HL-60/S4 treated with retinoic acid at 250 ng/mL for 4 days and 3 days (cell line): ENCODE measurements around the gene EEIG1.

Experiments
- in situ Hi-C: fragments of 300-500 bp; cut with MboI; formaldehyde crosslinking; loops from 2 replicates; pipeline ENCODE4 v1.7.0; 2022; ENCODE audit warnings: low sequenced_read_pairs

Gene EEIG1

DNA sequence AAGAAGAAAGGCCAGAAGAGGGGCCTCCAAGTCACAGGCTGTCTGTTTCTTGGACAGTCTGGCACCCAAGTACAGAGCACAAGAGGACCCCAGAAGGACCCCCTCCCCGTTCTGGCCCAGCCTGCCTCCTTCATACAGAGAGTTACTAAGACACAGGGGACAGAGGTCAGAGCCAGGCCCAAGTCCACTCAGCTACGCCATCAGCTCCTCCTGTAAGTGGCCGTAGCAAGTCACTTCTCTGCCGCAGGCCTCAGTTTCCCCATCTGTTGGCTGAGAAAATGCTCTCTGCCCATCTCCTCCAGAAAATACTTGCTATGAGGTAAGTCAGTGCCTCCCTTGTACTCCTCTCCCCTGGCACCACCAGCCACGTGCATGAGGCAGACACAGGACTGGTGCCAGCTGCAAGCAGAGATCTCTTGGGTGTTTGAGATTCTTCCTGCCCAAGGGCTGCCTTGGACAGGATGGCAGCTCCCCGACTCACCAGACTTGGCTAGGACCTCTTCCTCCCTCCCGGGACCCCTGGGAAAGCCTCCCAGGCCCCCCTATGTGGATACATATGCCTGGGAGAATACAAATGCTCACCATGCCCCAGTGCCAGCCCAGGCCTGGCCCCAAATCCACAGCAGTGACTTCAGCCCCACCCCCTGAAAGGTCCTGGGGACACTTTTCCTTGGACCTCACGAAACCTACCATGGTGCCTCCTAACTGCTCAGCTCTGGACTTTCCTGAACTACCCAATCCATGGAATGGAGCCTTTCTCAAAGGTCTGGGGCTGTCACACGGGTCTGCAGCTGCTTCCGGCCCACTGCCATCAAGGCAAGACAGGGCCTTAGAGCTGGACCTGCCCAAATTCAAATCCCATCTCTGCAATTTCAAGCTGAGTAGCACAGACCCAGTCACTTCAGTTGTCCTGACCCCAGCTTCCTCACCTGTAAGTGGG is 5.1 kb downstream of the EEIG1 start:
- in situ Hi-C loops = no loop called here

DNA sequence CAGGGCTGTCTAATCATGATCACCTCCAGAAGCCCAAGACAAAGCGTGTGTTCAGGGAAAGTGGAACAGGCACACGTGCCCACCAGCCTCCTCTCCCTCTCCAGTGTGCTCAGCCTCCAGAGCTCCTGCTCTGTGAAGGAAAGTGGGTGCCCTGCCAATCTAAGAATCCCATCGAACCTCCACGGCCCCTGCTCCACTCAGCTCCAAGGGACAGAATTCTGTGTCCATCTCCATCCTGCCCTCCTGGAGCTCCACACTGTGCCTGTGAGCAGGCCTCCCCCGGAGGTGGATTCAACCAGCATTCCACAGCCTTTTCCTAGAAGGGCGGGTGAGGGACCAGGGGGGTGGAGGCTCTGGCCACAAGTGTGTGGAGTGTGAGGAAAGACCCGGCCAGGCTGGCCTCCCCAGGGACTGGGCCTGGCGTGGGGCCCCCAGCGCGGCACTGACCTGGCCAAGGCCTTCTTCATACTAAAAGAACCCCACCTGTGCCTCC is 6.0 kb downstream of the EEIG1 start:
- in situ Hi-C loops = no loop called here

DNA sequence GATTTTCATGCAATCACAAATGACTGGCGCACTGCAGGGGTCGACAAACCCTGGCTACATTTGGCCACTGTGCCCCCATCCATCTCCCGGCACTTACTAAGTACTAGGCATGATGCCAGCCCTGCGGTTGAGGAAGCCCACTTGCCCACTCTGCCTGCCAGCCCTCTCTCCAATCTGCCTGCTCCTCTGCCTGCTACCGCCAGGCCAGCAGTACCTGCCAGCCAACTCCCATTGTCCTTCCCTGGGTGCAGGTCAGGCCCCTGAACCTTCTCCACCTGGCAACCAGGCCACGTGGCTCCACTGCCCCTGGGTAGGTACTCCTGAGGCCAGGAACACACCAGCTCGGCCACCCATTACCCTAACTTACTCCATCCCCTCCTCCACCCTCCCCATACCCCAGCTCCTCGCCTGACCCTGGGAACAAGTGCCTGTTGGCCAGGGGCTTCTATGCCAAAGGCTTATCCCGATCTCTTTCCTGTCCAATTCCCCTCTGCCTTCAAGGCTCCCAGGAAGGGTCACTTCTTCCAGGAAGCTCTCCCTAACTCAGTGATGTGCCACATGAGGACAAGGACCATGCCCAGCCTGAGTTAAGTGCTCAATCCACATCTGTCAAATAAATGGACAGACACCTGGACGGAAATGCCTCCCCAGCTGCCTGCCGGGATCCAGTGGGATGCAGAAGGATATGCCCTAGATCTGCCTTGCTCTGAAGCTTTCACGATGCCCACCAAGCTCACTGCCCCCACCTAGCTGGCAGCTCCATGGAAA is 6.6 kb downstream of the EEIG1 start:
- in situ Hi-C loops = no loop called here

DNA sequence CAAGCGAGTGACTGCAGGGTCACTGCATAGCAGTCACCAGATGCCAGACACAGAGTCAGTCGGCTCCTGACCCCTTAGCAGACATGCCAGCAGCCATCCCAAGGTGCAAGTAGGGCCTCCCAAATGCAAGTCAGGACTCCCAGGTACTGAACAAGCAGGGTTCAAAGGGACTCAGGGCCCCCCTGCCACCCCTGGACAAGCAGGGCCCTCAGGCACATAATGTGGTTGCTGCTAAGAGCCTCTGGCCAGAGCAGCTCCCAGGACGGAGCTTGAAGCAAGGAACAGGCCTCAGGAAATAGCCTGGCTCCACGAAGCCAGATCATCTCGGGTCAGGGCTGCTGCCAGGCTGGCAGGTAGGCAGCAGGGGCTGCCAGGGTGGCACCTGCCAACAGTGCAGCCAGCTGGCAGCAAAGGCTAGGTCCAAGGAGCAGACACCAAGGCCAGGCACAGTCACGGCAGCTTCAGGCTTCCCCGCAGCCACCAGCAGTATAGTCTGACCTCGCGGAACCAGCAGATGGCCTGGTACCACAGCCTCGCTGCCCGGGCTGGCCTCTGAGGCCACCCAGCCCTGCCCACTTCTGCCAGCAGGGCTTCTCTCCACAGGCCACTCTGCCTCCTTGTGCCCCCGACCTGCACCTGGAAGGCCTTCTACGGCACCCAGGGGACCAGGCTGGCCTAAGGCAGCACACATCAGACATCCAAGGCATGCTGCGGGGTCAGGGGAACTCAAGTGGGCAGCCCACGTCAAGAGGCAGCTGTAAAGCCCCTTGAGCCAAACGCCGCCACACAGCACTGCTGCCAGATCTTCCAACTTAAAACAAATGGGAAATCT is 7.4 kb downstream of the EEIG1 start:
- in situ Hi-C loops = no loop called here

DNA sequence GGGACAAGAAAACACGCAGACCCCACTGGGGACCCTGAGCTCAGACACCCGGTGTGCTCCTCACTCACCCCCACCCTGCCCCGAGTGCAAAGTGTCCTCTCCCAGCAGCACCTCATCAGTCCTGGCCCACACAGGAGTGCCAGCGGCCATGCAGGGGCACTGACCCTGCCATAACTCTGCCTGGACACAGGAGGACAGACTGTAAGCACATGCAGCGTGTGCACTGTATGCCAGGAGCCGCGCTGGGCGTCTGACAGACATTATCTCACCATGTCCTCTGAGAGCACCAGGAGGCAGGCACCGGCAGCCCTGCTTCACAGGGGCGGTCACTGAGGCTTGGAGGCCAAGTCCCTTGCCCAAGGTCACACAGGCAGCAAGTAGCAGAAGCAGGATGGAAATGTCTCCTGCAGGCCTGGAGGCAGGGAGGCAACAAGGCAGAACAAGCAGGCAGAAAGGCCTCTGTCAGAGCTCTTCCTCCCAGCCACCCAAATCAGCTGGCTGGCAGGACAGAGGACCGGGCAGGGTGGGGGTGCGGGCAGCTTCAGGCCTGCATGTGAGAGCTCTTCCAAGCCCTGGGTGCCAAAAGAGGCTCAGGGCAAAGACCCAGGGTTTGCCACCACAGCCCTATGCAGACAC is 8.4 kb downstream of the EEIG1 start:
- in situ Hi-C loops = no loop called here

DNA sequence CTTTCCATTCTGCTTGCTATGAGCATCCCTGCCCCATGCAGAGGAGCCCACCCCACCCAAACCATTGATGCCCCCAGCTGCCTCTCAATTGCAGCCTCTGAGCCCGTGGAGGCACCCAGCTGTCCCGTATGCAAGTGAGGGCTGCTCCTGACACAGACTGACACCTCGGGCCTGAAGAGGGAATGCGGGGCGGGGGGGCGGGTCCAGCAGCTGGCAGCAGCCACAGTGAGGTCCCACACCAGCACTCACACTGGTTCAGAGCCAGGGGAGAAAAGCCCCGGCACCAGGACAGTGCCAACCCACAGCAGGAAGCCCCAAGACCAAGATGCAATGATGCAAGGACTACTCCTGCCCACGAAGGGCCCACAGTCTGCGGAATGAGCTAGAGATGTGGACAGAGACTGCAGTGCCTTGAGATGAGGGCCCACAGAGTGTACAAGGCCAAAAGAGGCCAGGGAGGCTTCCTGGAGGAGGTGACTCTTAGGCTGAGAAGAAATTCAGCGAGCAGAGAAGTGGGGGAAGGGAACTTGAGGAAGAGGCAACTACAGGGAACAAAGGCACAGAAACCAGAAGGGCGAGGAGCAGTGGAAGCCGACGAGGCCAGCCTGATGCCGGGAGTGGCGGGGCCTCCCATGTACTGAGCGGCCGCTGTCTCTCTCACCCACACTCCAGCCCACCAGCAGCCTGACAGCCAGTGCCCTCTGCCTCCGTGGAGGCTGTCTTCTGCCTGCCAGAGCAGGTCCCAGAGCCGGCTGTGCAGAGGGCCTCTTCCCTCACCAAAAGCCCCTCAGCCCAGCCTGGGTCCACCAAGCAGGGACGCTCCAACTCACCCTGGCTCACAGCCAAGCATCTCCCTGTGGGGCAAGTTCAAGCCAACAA is 9.2 kb downstream of the EEIG1 start:
- in situ Hi-C loops = no loop called here

DNA sequence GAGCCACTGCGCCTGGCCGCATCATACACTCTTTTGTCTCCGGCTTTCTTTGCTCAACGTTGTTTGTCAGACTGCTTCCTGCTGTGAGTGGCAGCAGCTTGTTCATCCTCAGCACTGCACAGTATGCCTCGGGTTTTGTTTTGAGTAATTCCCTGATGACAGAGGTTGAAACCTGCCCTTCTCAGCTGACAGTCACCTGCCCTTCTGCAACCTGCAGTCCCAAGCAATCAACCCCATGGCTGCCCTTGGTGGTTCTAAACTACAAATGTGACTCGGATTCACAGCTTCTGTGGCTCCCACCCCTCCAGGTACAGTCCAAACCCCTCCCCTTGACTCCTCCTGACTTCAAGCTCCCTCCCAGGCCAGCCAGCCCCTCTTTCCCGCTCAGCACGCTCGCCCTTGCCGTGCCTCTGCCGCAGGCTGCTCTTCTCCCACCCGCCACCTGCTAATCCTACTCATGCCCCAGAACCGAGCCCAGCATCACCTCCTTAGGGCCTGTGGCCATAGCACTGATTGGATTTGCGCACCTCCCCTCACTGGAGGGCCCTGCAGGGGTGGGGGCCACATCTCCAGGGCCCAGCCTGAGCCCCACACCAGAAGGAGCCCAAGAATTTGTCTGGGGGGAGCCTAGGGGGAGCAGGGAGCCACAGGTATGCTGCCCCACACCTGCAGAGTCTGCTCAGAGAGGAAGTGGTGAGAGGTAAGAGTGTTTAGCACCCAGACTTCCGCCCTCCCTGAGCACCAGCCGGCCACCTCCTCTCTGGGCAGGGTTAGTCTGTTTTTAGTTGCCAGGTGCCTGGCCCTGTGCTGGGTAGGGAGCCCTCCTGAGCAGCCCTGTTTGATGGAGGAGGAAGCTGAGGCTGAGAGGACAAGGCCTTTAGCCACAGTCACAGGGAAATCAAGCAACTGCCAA is 10.1 kb downstream of the EEIG1 start:
- in situ Hi-C loops = no loop called here

DNA sequence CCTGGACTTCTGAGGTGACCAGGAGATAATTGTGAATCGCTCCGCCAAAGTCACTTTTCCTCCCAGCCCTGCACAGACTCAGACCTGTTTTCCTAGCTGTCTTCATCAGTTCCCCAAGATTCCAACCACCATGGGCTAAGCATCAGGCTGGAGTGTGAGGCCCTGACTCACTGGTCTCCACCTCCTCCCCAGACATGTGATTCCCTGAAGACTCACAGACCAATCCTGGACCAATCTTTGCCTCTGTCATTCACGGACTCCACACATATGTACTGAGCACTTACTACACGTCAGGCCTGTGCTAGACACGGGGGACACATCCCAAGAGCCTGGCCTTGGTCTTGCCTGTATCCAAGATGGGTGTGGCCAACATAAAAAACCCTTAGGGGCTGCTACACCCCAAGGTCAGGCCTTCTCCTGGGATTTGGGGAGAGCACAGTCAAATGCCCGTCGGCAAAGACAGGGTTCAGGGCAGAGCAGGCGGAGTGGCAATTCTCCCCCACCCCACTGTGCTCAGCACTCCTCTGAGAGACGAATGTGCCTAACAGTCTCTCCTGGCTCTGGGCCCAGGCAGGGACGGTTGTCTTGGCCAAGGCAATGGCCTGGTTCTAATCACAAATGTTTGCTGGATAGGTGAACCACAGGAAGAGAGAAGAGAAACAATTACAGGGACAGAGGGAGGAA is 11.9 kb downstream of the EEIG1 start:
- in situ Hi-C loops = no loop called here

DNA sequence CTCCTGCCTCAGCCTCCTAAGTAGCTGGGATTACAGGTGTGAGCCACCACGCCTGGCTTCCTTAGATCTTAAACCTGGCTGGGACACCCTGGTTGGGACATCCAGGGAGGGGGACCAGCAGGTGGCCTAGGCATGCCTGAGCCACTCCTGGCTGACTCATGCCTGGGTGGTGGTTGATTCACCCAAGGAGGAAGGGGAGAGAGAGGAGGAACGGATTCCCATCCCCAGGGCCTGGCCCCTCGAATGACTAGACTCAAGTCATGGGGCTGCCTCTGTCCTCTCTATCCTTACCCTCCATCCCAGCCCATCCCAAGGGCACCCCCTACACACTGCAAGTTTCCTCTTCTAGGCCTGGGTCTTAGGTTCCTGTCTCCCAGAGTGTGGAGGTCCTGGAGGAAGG is 12.7 kb downstream of the EEIG1 start:
- in situ Hi-C loops = no loop called here

DNA sequence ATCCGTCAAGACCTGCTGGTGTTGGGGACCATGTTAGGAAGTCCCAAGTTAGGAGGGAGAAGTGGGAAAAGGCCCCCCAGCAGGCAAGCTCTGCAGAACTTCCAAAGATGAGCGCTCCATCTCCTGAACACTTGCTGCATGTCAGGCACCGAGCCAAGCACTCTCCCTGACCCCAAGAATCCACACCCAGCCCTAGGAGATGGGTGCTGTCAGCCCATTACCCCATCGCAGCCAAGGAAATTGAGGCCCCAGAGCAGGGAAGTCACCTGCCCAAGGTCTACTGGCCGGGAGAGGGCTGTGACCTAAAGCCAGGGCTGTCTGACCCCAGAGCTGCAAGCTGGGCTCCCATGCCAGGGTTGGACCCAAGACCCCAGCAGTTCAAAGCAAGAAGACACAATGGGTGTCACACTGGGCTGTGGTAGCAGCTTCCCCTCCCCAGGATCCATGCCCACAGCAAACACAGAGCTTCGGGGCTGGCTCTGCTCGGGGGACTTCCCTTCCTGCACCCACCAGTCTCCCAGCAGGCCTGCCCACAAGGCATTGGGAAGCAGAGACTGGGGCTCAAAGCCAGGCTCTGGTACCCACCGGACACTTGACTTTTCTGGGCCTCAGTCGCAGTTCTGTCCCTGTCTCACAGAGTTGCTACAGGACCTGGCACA is 13.5 kb downstream of the EEIG1 start:
- in situ Hi-C loops = no loop called here

DNA sequence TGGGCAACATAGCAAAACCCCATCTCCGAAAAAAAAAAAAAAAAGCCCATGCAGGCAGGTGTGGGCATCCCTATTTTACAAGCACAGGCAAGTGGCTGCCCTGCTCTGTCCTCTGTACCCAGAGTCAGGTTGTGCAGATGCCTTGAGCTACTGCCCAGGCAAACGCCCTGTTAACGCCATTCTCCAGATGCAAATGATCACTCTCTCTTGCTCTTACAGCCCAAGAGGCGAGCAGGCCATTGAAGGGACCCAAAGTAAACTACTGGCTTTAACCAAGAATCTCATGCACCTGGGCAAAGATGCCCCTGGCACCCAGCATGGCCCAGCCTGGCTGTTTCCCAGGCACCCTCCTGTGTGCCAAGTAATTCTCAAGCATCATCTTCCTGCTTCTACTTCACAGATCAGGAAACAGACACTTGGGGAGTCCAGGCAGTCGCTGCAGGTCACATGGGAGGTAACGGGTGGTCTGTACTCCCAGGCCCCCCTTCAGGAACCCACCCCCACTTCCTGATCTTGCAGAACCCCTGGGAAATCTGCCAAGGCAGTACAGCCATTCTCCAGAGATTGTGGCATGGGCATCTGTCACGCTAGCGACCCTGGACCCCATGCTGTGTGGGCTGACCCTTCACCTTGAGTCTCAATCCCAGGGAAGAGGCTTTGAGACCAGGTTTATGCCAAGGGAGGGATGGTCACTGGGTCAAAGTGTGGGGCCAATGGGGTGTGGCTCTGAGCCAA is 14.2 kb downstream of the EEIG1 start:
- in situ Hi-C loops = no loop called here

DNA sequence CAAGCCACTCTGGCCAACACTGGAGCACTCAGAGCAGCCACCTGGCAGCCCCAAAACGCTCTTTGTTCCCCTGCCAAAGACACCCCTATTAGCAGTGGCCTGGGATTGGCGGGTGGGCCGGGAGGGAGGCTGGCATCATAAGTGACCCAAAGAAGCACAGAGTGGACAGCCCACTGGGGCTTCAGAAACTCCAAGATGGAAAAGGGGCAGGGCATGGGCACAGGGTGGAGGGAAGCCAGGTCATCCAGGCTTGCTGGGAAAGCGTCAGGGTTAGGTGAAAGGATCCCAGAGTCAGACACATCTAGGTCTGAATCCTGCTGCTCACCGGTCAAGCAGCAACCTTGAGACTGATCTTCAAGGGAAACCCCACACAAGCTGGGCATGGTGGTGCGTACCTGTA is 14.8 kb downstream of the EEIG1 start:
- in situ Hi-C loops = no loop called here

DNA sequence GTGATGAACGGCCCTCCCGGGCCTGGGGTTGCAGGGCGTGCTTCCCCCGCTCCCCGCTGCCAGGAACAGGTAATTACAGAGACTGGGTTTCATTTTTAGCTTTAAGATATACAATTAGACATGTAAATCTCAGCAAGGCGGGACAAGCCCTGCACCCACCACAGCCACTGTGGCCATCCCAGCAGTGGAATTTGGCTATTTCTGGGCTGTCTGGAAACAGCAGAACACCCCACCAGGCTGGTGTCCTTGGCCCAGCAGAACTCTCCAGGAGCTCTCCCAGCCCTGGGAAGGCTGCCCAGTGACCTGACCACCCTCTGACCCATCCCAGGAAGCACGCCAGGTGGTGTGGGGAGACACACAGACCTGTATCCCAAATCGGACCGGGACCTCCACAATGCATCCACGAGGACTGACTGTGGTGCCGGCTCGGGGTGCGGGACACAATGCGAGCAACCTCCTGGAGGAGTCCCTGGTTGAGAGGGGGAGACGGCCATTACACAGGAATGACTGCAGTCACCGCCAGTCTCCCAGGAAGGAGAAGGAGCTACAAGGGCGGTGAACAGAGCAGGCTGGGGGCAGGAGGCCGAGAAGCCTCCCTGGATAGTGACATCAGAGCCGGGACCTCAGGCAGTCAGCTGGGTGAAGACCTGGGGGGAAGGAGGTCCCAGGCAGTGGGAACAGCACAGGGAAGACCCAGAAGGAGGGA is 17.3 kb downstream of the EEIG1 start:
- in situ Hi-C loops = no loop called here

DNA sequence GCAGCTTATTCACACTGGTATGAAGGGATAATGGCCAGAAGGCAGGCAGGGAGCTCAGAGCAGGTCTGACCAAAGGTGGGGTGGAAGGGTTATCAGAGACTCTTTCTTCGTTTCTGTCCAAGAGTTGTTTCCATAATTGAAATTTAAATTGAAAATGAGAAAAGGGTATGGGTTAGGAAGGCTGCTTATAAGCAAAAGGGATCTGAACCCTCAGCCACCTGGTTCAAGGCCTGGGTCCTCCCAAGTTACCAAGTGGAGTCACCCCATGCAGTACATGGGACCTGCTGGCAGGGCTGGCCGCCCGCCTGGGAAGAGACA is 17.8 kb downstream of the EEIG1 start:
- in situ Hi-C loops = no loop called here

DNA sequence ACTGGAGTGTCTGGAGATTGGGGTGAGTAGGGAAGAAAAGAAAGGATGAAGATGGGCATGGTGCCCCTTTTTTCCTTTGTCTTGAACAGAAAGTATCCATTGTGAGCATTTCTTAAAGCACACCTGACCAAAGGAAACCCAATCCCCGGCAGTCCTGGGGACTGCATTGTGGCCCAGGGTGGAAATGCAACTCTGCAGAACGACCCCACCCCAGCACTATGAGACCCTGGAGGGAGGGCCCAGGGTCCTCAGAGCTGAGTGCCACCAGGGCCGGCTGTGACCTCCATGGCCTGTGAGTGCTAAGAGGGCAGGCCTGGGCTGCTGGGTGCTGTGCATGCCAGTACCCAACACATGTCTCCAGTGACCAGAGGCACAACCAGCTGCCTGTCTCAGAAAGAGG is 18.5 kb downstream of the EEIG1 start:
- in situ Hi-C loops = no loop called here

DNA sequence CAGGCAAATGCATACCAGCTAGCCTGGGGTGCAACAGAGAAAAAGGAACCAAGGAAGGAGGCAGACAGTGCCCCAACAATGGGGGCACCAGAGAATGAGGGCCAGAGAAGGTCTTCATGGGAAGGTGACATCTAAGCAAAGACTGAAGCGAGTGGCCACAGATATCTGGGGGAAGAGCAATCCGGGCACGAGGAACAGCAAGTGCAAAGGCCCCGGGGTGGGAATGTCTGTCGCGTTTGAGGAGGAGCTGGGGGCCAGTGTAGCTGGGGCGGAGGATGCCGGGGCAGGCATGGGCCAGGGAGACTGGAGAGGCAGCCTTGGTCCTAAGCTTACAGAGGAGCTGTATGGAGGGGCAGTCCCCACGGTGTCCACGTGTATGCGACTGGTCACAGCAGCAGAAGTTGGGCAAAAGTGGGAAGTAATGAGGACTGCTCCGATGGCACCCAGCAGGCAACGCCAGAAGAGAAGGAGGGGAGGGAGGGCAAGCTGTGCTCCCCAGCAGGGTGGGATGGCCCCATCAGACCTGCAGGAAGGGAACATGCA is 19.1 kb downstream of the EEIG1 start:
- in situ Hi-C loops = no loop called here
